K562 (cell line): ENCODE results near the gene KIF27. TPM values are rescaled to one million over a fixed set of nuclear protein-coding genes. Genes with fewer than 3 reads are reported as not detected.
A peak's percentile ranks its signal among the peaks of the same experiment; 100 is the strongest.

Experiments used
- ATAC-seq: fragments of 200-7000 bp; cut with Tn5 transposase; 3 replicates; pipeline ENCODE4 v1.9.1; 2020; ENCODE audit warnings: moderate library complexity
- BruUV-seq: library from RNA; stranded (reverse); fragments of 400-500 nt; replicated peaks from 2 replicates; lab custom pipeline; 2021; lab: Mats Ljungman, UMichigan
- CTCF ChIA-PET: fragments of 300-600 bp; formaldehyde crosslinking; extraction: SDS; loops from one replicate; lab custom pipeline; 2021; ENCODE audit warnings: low intra/inter-chr PET ratio; lab: Yijun Ruan, JAX
- POLR2A ChIA-PET: fragments of 300-600, 350-650 bp; sonication (Branson Sonifier 250); formaldehyde crosslinking; extraction: SDS; loops from one replicate; lab custom pipeline; 2021; ENCODE audit warnings: antibody characterized with exemption, inconsistent platforms; lab: Yijun Ruan, JAX
- DNase-seq, 4 experiments: peaks; one replicate each; pipeline versions ENCODE4 v3.0.0 to v3.0.0-alpha.2; 2011 to 2018; ENCODE audit warnings: low spot score in 3 of 4, mixed read lengths in 3 of 4; ENCODE audit errors: extremely low read depth in 1 of 4
- FAIRE-seq: peaks from 2 replicates; lab custom pipeline; 2011; peaks lifted over from hg19 to GRCh38; lab: Jason Lieb, UNC
- H2AFZ ChIP-seq: 2 replicates; pipeline ENCODE4 v1.6.0; 2011; ENCODE audit warnings: low read depth, low read length, control low read depth, inconsistent platforms
- H3K27ac ChIP-seq: fragments of 200-600 bp; 3 replicates; pipeline ENCODE4 v1.8.0; 2011; ENCODE audit warnings: low read depth, mild to moderate bottlenecking, control low read depth, inconsistent platforms, low read length, moderate library complexity, mixed read lengths; ENCODE audit errors: extremely low read depth
- H3K27me3 ChIP-seq, 2 experiments: fragments of 300-600 bp in 1 of 2; 2 replicates in 1 of 2; 3 replicates in 1 of 2; pipeline versions ENCODE4 v1.6.0 to v1.8.0; 2011; ENCODE audit warnings: inconsistent platforms in 2 of 2, low read length in 2 of 2, mild to moderate bottlenecking in 1 of 2, mixed read lengths in 1 of 2, moderate library complexity in 1 of 2; ENCODE audit not compliant: control insufficient read depth in 2 of 2, insufficient read depth in 2 of 2
- H3K36me3 ChIP-seq: fragments of 300-600 bp; 3 replicates; pipeline ENCODE4 v1.8.0; 2011; ENCODE audit warnings: mild to moderate bottlenecking, low read length, inconsistent platforms; ENCODE audit not compliant: control insufficient read depth, insufficient read depth
- H3K4me1 ChIP-seq, 2 experiments: fragments of 200-600 bp in 1 of 2; replicated peaks in 1 of 2; 2 replicates in 1 of 2; 3 replicates in 1 of 2; pipeline versions ENCODE4 v1.5.1 to v1.8.0; 2011; ENCODE audit warnings: inconsistent platforms in 2 of 2, low read length in 2 of 2, mild to moderate bottlenecking in 1 of 2, mixed read lengths in 1 of 2, moderate library complexity in 1 of 2; ENCODE audit not compliant: control insufficient read depth in 2 of 2, insufficient read depth in 2 of 2
- H3K4me2 ChIP-seq: 2 replicates; pipeline ENCODE4 v1.6.1; 2011; ENCODE audit warnings: low read length, control low read depth, inconsistent platforms, mixed read lengths; ENCODE audit not compliant: insufficient read depth
- H3K4me3 ChIP-seq: fragments of 200-600 bp; sonication (generic), shearing (Covaris generic); 2 replicates; pipeline ENCODE4 v1.5.1; 2016; ENCODE audit warnings: control low read depth, inconsistent platforms
- H3K79me2 ChIP-seq: fragments of 200-600 bp; 3 replicates; pipeline ENCODE4 v1.8.0; 2011; ENCODE audit warnings: low read length, inconsistent platforms; ENCODE audit not compliant: control insufficient read depth, insufficient read depth
- H3K9ac ChIP-seq, 2 experiments: 2 replicates each; pipeline versions ENCODE4 v1.6.0 to v1.6.1; 2011; ENCODE audit warnings: low read depth in 2 of 2, low read length in 2 of 2, control low read depth in 1 of 2, inconsistent platforms in 1 of 2, mild to moderate bottlenecking in 1 of 2, mixed read lengths in 1 of 2; ENCODE audit not compliant: insufficient read depth in 1 of 2
- H3K9me1 ChIP-seq: one replicate; pipeline ENCODE4 v1.6.0; 2011; ENCODE audit warnings: inconsistent platforms, mild to moderate bottlenecking, low read length, moderate library complexity; ENCODE audit not compliant: control insufficient read depth, insufficient read depth
- H3K9me3 ChIP-seq: replicated peaks from 2 replicates; pipeline ENCODE4 v1.5.1; 2011; ENCODE audit warnings: low read depth, low read length, inconsistent platforms; ENCODE audit not compliant: control insufficient read depth, insufficient read depth
- H4K20me1 ChIP-seq: replicated peaks from 2 replicates; pipeline ENCODE4 v1.6.1; 2011; ENCODE audit warnings: low read length, inconsistent platforms, mixed read lengths; ENCODE audit not compliant: control insufficient read depth, insufficient read depth
- PBX2 ChIP-seq, 2 experiments: IDR thresholded peaks in 1 of 2; conservative IDR thresholded peaks in 1 of 2; 2 replicates each; pipeline ENCODE4 v1.6.1; 2016; ENCODE audit warnings: low read depth in 2 of 2, mild to moderate bottlenecking in 1 of 2, missing compliant biosample characterization in 1 of 2, missing genetic modification characterization in 1 of 2, moderate library complexity in 1 of 2
- POLR2AphosphoS2 ChIP-seq: IDR thresholded peaks from 2 replicates; pipeline ENCODE4 v1.6.1; 2012; ENCODE audit warnings: low read length, improper control_type of control experiment
- POLR2G ChIP-seq: fragments of 200-400 bp; formaldehyde crosslinking; IDR thresholded peaks from 2 replicates; pipeline ENCODE4 v1.6.1; 2017; ENCODE audit warnings: low read depth, mild to moderate bottlenecking, antibody characterized with exemption, low read length, moderate library complexity
- SAFB2 ChIP-seq: fragments of 200-400 bp; formaldehyde crosslinking; IDR thresholded peaks from 2 replicates; pipeline ENCODE4 v1.6.1; 2018; ENCODE audit warnings: borderline replicate concordance, low read length, low read depth, moderate library complexity; ENCODE audit not compliant: severe bottlenecking
- ZNF165 ChIP-seq: fragments of 250-450 bp; sonication (Bioruptor Pico); IDR thresholded peaks from 2 replicates; pipeline ENCODE4 v1.4.0; 2020; ENCODE audit warnings: borderline replicate concordance
- WGBS: fragments of 100-300 bp; shearing (Covaris generic); methylation state at CpG from one replicate; pipeline ENCODE4 v1.1.6; 2016; ENCODE audit warnings: low coverage, mixed read lengths; ENCODE audit not compliant: insufficient coverage; ENCODE audit errors: missing lambda C conversion rate; 5-methylcytosine and 5-hydroxymethylcytosine counted together
- in situ Hi-C: fragments of 300-500 bp; cut with MboI; formaldehyde crosslinking; loops from 4 replicates; pipeline ENCODE4 v1.15.0; 2018; ENCODE audit warnings: inconsistent platforms, mixed read lengths
- intact Hi-C: fragments of 100-400 bp; cut with micrococcal nuclease; formaldehyde crosslinking; loops from 2 replicates; pipeline ENCODE4 v1.14.2; 2022
- polyA plus RNA-seq, 8 experiments: library from polyadenylated mRNA; depleted of rRNA in 4 of 8; stranded (reverse) in 5 of 8; unstranded in 3 of 8; fragments of >200 nt; fragmentation: Nextera tagmentation in 2 of 8; fragmentation: Illumina TruSeq in 1 of 8; extraction: Ambion mirVana in 2 of 8; extraction: Trizol in 1 of 8; gene quantifications; 2 replicates each; pipeline versions ENCODE4 v1.2.1 to v1.2.3, GENCODE V29; 2011 to 2014; ENCODE audit warnings: inconsistent platforms in 1 of 8, missing spikeins in 1 of 8
- total RNA-seq, 7 experiments: library from RNA; depleted of rRNA in 6 of 7; stranded (reverse); fragments of >200 nt in 6 of 7; fragmentation: Illumina TruSeq in 2 of 7; extraction: Trizol in 2 of 7; gene quantifications; 2 replicates each; pipeline versions ENCODE4 v1.2.1 to v1.2.3, GENCODE V29; 2011 to 2021; ENCODE audit warnings: low replicate concordance in 1 of 7

KIF27 gene
- total and polyA plus RNA-seq, 9 of the 15 experiments (the other 6 are each of a cell fraction or from before 2014, with no cell fraction given), result 0.32 to 2.4 (median 0.98) TPM

DNA sequence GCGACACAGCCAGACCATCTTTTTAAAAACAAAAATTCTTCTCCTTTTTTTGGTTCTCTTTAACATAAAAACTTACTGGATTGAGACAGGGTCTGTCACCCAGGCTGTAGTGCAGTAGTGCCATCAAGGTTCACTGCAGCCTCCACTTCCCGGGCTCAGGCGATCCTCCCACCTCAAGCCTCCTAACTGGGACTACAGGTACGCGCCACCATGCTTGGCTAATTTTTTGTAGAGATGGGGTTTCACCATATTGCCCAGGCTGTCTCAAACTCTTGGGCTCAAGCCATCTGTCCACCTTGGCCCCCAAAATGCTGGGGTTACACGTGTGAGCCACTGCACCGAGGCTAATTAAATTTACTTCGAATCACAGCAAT lies 45.0 kb upstream of the KIF27 start:
- H3K4me3 ChIP-seq, result no peak overlapping the region
- H3K79me2 ChIP-seq, result peaks cover 2% of the 10 kb centered on the region; the same call in 1 of the 3 replicates
- H4K20me1 ChIP-seq, result 0 out of 2 replicates have a peak, but pooled peaks cover 2% of the 10 kb centered on the region
- POLR2A ChIA-PET, result interaction anchor here (1.0 to 2.4 kb wide), 4 partner anchors 10 to 14 kb away, joined by 3 to 10 read pairs (median 8); partner anchors contain the start of genes HNRNPK and RMI1
- peaks cover 44% of the 10 kb centered on the region for H3K36me3 ChIP-seq
- H3K4me1 ChIP-seq, result peaks cover 0 to 4% of the 10 kb centered on the region in 2 experiments; a peak in 3 of 5 replicates
- intact Hi-C loops (no loop called here), in situ Hi-C loops (no loop called here)
- no TSS peak for BruUV-seq
- no peak overlapping the region for H3K9ac ChIP-seq
- H3K9me3 ChIP-seq, result no peaks in the 10 kb centered on the region
- CTCF ChIA-PET, result no interaction called here
- H3K9me1 ChIP-seq, result no peaks in the 10 kb centered on the region
- 64% methylated on average over 8 of the region's 8 CpGs for WGBS
- H3K27me3 ChIP-seq, result no peaks in the 10 kb centered on the region
- no peak overlapping the region for H3K4me2 ChIP-seq
- no peak for FAIRE-seq
- TF ChIP-seq POLR2AphosphoS2, result peak; percentile 27; the same call in 1 of the 2 replicates
- no peak for TF ChIP-seq PBX2 (CRISPR knock-in tag; IDR thresholded peaks at IDR 0.05; ENCODE audit: low read depth)
- 0 out of 2 replicates have a peak, but pooled peaks have one; percentile 1 for TF ChIP-seq PBX2 (tag; conservative IDR thresholded peaks at IDR 0.05; ENCODE audit: low read depth)
- TF ChIP-seq POLR2G, result peak; percentile 50; the same call in 1 of the 2 replicates
- TF ChIP-seq SAFB2, result no peak
- TF ChIP-seq ZNF165 (CRISPR knock-in tag), result no peak
- TF ChIP-seq, all 486 proteins: peak for 3
- no peak overlapping the region for H3K27ac ChIP-seq
- no peak for DNase-seq
- ATAC-seq, result peak; percentile 38
- H2AFZ ChIP-seq, result no peak overlapping the region
